Right lobe of liver (tissue), 4 donors: Measurements from ENCODE around the gene CACNA2D3.

Source experiments
- CTCF ChIP-seq, 4 donors: fragments of 200-600 bp in 3 of 4; fragments of 450-650 bp in 1 of 4; IDR thresholded peaks; one replicate each; pipeline versions ENCODE4 v1.5.1 to v1.8.0; 2016 to 2022; ENCODE audit warnings: antibody characterized with exemption in 4 of 4, mild to moderate bottlenecking in 2 of 4
- POLR2A ChIP-seq: fragments of 450-650 bp; IDR thresholded peaks from one replicate; pipeline ENCODE4 v1.6.1; 2017; ENCODE audit warnings: antibody characterized with exemption, mild to moderate bottlenecking
- donor health status: DM: no; HTN: no; CAD: no.
- donor health status: DM: no; HTN: no; CAD: no.
- donor health status: DM: no; HTN: yes; CAD: no.

- no peak for TF ChIP-seq POLR2A
- no peak for TF ChIP-seq CTCF (IDR thresholded peaks at IDR 0.05)
Measured at GRCh38 chr3:54668236-54668635, 545.9 kb downstream of the CACNA2D3 start.
